C1 segment of cervical spinal cord (tissue), 14 donors: ENCODE results near the gene WWOX.

Experiments
- DNase-seq, 14 donors: peaks; one replicate each; lab custom pipeline; 2025; lab: John Stamatoyannopoulos, UW

The WWOX gene

GRCh38 chr16:79163691-79164387 lies 1064.4 kb downstream of the WWOX start:
- peak in 2 of 14 donors; percentile 7 to 29 for DNase-seq

GRCh38 chr16:79164388-79164995 lies 1065.0 kb downstream of the WWOX start:
- DNase-seq: no peak

- DNase-seq: no peak
Measured at GRCh38 chr16:79165079-79165478, 1065.6 kb downstream of the WWOX start.

- no peak for DNase-seq
Measured at GRCh38 chr16:79165506-79165905, 1066.1 kb downstream of the WWOX start.

GRCh38 chr16:79167893-79168292 lies 1068.4 kb downstream of the WWOX start:
- no peak for DNase-seq

- no peak for DNase-seq
Measured at GRCh38 chr16:79168321-79168720, 1068.9 kb downstream of the WWOX start.

- peak in 1 of 14 donors; percentile 14 for DNase-seq
Measured at GRCh38 chr16:79169239-79169638, 1069.8 kb downstream of the WWOX start.

- no peak for DNase-seq
Measured at GRCh38 chr16:79170555-79171246, 1071.2 kb downstream of the WWOX start.

GRCh38 chr16:79171504-79171903 lies 1072.0 kb downstream of the WWOX start:
- no peak for DNase-seq

- no peak for DNase-seq
Measured at GRCh38 chr16:79171931-79172705, 1072.7 kb downstream of the WWOX start.

- no peak for DNase-seq
Measured at GRCh38 chr16:79172976-79173500, 1073.6 kb downstream of the WWOX start.

GRCh38 chr16:79173919-79174318 lies 1074.5 kb downstream of the WWOX start:
- no peak for DNase-seq

- no peak for DNase-seq
Measured at GRCh38 chr16:79175286-79176057, 1076.0 kb downstream of the WWOX start.

- no peak for DNase-seq
Measured at GRCh38 chr16:79177018-79177417, 1077.6 kb downstream of the WWOX start.

- no peak for DNase-seq
Measured at GRCh38 chr16:79181419-79181818, 1082.0 kb downstream of the WWOX start.

- no peak for DNase-seq
Measured at GRCh38 chr16:79182616-79183015, 1083.2 kb downstream of the WWOX start.

GRCh38 chr16:79183571-79183970 lies 1084.1 kb downstream of the WWOX start:
- no peak for DNase-seq

GRCh38 chr16:79184464-79185030 lies 1085.1 kb downstream of the WWOX start:
- DNase-seq: no peak

- no peak for DNase-seq
Measured at GRCh38 chr16:79185711-79186110, 1086.3 kb downstream of the WWOX start.

- DNase-seq: no peak
Measured at GRCh38 chr16:79186196-79186595, 1086.7 kb downstream of the WWOX start.
